ENCODE measurements around the gene LGALS3BP.

DNA sequence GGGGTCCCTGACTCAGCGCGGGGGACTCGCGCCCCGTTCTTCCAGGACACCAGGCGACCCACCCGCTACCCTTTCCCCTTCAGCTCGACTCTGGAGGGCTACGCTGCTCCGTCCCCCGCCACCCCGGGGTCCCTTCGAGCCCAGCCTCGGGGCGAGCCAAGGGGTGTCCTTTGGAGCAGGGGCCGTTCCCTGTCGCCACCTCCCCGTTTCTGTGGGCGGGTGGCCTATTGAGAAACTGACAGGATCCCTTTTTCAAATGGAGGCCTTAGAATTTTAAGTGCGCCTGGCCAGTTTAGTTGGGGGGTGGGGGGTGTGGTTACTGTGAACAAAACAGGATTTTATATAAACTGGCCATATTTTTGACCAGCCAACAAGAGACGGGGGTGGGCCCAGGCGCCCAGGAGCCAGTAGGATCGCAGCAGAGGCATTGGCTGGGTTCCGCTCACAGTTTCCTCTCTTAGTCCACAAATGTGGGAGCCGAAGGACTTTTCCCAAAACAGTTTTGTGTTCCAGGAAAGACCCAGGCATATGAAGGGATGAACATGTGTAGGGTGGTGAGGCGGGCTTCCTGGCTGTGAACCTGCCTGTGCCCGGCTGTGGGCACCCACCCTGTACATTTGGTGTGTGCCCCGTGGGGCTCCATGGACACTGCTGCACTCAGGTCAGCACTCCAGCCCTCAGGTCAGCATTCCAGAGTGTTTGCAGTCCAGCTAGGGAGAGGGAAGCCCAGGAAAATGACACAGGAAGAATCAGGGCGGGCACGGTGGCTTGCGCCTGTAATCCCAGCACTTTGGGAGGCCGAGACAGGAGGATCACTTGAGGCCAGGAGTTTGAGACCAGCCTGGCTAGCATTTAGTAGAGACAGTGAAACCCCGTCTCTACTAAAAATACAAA, 53.8 kb downstream of the LGALS3BP start:
- TF ChIP-seq POLR2A (IDR thresholded peaks at IDR 0.05; ENCODE audit: low read depth, low read length) (no peak), POLR2AphosphoS5 (IDR thresholded peaks at IDR 0.05; ENCODE audit: low read depth, low read length) (no peak), TAF1 (IDR thresholded peaks at IDR 0.05; ENCODE audit: low read depth, low read length) (no peak), SPI1 (IDR thresholded peaks at IDR 0.05; ENCODE audit: low read depth, low read length) (no peak), PAX5 (IDR thresholded peaks at IDR 0.05; ENCODE audit: insufficient read depth, low read length, severe bottlenecking) (no peak), POU2F2 (IDR thresholded peaks at IDR 0.05; ENCODE audit: low read depth, low read length) (no peak)

All from GM12891 (cell line).